Measurements from ENCODE around the gene TTBK1.

Gene TTBK1

DNA sequence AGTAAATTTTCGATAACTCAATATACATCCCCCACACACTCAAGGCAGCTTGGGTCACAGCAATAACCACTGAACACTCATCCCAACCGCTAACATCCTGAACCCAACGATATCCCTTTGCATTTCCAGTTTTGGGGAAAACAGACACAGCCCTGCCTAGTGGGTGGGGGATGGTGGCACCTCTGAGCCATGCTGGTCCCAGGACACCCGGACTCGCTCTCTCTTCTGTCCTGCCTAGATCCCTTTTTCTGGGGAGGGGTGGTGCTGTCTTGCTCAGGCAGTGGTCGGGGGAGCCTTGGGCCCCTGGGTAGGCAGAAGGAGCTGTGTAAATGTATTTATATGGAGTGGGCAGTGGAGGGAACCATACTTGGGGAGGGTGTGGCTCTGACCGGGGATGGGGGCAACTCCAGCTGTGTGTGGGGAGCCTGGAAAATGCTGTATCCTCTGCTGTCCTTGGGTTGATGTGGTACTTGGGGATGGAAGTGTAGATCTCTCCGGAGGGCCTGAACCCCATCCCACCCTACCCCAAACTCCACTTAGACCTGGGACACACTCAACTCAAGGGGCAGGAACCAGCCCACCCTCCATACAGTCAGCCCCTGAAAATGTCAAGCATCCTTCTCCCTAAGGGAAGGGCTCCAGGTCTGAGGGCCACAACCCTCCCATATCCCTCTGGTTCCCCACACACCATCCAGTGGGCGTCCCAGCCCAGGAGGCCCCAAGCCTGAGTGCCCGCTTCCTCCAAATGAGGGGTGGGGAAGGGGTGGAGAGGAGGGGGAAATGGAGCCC, 31.0 kb downstream of the TTBK1 start:
- no peak for DNase-seq

DNA sequence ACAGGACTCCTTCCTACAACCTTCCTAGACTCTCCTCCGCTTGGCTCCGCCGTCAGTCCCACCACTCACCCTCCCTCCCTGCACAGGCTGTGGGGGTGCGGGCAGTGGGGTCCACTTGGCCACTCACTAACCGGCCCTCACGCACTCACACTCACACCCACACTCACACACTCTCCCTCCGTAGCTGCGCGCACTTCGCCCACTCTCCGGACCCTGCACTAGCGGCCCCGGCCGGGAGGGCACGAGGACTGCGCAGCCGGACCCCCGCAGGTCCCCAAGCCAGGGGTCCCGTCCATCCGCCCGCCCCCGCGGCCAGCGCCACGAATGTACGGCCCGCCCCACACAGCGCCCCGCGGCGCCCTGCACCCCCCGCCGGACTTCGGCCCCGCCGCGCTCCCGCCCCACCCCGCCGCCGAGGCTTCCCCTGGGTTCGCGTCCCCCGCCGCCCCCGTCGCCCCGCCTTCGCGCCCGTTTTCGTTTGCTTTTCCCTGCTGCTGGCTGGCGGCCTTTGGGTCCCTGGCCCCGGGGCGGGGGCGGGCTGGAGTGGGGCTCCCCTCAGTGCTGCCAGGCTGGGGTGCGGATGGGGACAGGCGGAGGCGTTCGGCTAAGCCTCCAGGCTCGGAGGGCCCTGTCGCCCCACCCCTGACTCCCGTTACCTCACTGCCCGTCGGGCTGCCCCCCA, 31.8 kb downstream of the TTBK1 start:
- DNase-seq = no peak

DNA sequence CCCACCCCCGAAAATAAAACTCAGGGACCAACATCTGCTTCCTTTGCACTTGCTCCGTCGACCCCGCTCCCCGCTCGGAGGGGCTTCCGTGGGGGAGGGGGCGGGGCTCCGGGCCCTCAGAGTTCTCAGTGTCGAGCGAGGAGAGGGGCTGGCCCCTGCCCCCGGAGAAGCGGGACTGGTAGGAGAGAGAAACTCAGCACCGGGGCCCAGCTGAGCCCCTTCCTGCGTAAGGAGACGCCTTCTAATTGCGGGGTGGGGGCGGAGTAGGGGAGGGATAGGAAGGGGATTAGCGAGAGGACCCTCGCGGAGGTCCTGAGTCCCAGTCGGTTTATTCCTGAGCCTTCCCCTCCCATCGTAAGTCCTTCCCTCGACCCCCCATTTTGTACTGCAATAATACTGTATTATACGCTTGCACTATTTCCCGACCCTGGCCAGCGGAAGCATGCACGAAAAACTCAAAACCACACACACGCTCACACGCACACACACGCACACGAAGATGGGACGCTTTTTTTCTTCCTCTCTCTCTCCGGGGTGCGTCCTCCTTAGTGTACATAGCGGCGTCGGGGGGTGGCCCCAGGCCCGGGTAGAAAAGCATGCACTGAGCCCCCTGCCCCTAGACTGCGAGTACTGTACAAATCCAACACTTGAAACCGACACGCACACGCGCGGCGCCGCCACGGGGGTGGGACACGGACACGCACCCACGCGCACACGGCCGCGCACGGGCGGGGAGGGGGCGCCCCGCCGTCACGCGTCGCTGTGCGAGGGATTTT, 32.7 kb downstream of the TTBK1 start:
- DNase-seq = no peak

DNA sequence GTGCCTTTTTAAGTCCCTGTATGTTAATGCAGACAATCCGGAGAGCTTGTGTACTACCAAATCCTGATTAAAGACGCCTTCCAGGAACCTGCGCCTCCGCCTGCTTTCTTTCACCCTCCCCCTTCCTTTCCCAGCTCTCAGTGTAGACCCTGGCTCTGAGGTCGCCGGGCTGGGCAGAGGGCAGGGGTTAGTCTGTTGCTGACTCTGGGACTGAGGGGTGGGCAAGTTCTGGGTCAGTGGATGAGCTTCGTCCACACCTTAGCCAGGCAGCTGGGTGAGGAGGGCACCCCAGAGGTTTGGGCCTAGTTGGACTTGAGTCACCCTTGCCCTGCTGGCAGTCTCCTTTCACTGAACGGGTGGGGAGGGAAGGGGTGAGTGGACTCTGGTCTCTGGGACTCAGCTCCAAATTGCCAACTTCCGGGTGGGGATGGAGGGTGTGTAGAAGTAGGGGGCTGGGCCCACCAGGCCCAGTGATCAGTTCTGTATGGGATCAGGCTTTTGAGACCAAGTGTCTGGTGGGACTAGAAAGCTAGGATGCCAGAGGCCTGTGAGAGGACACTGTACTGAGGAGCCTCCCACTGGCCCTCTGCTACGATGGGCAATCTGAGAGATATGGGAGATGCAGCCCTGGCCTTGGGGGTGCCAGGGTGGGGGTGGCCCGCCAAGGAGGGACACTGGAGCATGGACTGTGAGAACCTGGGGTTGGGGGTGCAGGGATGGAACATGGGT, 33.5 kb downstream of the TTBK1 start:
- no peak for DNase-seq

DNA sequence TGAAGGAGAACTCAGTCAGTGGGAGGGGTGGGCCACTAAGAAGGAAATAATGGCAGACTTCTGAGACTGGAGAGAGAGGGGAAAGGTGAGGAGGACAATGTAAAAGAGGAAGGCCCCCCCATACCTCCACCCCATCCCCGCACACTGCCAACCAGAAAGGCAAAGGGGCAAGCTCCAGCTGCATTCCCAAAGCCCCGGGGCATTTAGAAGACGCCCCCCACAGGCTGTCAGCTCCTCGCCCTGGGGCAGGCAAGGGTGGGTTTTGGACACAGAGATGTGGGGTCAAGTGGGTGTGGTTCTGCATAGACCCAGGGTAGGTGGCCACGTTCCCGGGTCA, 34.0 kb downstream of the TTBK1 start:
- no peak for DNase-seq

DNA sequence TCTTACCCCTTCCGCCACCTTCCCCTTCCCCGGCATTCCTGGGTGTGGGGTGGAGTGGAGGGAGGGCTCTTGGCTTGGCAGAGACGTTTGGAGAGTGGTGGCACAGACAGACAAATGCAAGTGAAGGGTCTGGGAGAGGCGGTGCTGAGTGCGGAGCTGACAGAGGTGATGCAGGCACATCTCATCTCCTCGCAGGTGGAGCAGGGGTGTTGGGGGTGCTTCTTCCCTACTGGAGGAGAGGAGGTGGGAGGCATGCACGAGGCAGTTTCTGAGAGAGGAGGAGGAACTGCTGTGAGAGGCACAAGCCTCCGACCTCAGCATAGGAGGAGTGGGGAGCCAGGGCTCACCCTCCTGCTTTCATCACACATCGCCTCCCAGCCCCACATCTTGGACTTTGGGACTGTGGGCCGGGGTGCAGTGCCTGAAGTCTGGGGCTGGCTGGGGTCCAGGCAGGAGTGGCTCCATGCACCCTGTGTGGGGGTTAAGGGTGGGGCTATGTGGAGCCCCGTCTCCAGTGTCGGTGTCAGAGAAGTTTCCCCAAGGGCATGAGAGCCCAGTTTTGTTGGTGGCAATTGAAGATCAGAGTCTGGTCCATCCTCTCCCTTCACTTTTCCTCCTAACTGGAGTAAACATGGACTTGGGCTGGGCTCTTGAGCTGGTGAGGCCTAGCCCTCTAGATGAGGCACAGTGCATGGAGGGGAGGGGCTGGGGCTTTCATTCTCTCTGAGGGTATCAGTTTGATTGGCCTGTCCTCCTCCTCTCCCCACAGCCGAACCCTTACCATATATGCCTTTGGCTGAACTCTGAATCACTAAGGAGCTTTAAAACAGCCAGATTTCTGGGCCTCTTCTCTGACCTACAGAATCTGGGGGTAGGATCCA, 34.6 kb downstream of the TTBK1 start:
- DNase-seq = no peak

DNA sequence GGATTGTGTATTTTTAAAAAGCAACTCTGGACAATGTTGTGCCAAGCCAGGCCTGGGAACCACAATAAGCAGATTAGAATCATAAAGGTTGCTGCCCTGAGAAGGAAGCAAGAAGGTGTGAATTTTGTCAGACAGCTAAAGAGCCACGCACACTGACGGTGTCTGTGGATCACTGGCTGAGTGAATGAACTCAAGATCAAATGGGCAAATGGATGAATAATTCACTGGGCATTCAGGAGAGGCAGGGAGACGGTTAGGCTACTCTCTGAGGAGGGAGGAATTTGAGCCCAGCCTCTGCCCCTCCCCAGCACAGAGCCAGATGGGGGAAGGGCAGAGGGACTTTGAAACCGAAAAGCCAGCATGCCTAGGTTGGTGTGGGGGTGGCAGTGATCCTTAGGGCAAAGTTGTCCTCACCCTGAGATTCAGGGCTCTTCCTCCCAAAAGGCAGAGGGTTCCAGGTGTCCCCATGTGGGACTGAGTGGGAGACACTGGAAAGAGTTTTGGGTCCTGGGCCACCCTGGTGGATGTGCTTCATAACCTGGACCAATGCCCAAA, 35.3 kb downstream of the TTBK1 start:
- no peak for DNase-seq

DNA sequence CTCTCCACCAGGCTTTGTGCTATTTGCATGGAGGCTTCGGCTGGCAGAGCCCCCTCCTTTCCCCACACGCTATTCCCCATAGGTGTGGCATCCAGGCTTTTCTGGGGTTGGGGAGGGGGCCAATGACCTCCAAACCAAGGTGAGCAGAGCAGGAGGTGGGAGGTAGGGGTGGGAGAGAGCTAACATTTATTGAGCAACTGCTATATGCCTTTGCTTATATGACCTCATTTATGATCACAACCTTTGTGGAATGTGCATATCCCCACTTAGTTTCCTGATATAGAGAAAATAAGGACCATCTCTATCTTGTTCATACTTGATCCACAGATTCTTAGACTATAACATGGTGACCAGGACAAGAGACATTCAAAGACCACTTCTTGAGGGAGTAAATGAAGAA, 37.0 kb downstream of the TTBK1 start:
- no peak for DNase-seq

DNA sequence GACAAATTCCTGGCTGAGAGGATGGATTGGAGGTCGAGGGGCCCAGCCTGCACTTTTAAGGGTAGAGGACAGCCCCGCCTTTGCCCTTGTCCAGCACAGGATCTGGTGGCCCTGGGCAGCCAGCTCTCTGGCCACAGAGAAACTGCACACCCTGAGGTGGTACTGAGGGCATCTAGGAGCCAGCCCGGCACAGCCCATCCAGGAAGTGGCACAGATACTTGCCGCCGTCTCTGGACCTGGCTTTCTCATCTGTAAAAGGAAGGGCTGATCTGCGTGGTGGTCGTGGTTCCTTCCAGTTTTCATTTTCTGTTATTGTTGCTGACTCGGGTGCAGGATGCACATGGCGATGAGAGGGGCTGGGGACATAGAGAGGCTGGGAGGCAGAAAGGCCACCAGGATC, 38.8 kb downstream of the TTBK1 start:
- no peak for DNase-seq

DNA sequence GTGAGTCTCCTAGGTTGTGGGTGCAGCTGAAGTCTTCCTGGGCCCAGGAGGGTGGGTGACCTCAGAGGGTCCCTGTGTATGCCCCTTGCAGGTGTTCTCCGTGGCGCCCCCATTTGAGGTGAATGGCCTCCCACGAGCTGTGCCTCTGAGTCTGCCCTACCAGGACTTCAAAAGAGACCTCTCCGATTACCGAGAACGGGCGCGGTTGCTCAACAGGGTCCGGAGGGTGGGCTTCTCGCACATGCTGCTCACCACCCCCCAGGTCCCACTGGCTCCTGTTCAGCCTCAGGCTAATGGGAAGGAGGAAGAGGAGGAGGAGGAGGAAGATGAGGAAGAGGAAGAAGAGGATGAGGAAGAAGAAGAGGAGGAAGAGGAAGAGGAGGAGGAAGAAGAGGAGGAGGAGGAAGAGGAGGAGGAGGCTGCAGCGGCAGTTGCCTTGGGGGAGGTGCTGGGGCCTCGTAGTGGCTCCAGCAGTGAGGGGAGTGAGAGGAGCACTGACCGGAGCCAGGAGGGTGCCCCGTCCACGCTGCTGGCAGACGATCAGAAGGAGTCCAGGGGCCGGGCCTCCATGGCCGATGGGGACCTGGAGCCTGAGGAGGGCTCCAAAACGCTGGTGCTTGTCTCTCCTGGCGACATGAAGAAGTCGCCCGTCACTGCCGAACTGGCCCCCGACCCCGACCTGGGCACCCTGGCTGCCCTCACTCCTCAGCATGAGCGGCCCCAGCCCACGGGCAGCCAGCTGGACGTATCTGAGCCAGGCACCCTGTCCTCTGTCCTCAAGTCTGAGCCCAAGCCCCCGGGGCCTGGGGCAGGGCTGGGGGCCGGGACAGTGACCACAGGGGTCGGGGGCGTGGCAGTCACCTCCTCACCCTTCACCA, 39.6 kb downstream of the TTBK1 start:
- DNase-seq = no peak

DNA sequence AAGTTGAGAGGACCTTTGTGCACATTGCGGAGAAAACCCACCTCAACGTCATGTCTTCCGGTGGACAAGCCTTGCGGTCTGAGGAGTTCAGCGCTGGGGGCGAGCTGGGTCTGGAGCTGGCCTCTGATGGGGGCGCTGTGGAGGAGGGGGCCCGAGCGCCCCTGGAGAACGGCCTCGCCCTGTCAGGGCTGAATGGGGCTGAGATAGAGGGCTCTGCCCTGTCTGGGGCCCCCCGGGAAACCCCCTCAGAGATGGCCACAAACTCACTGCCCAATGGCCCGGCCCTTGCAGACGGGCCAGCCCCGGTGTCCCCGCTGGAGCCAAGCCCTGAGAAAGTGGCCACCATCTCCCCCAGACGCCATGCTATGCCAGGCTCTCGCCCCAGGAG, 40.2 kb downstream of the TTBK1 start:
- DNase-seq = no peak

DNA sequence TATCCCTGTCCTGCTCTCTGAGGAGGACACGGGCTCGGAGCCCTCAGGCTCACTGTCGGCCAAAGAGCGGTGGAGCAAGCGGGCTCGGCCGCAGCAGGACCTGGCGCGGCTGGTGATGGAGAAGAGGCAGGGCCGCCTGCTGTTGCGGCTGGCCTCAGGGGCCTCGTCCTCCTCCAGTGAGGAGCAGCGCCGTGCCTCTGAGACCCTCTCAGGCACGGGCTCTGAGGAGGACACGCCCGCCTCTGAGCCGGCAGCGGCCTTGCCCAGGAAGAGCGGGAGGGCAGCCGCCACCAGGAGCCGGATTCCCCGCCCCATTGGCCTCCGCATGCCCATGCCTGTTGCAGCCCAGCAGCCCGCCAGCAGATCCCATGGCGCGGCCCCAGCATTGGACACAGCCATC, 40.6 kb downstream of the TTBK1 start:
- DNase-seq = no peak

DNA sequence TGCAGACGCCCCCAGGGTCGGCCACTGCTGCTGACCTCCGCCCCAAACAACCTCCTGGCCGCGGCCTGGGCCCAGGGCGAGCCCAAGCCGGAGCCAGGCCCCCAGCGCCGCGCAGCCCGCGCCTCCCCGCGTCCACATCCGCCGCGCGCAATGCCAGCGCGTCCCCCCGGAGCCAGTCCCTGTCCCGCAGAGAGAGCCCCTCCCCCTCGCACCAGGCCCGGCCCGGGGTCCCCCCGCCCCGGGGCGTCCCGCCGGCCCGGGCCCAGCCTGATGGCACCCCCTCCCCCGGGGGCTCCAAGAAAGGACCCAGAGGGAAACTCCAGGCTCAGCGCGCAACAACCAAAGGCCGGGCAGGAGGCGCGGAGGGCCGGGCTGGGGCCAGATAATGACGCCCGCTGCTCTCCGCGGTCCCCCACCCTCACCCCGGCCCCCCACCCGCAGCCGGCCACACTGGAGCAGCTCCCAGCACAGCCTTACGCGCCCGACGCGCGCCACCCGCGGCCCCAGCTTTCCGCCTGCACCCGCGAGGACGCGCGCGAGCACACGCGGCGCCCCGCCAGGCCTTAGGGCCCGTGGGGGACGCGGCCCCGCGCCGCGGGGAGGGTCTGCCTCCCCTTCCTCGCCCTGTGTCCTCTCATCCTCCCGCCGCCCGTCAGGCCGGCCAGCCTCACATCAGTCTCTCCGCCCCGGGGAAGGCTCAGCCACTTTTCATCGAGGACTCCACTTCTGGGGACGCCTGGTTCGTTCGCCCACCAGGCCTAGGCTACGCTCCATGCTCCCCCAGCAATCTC, 41.9 kb downstream of the TTBK1 start:
- DNase-seq = no peak

DNA sequence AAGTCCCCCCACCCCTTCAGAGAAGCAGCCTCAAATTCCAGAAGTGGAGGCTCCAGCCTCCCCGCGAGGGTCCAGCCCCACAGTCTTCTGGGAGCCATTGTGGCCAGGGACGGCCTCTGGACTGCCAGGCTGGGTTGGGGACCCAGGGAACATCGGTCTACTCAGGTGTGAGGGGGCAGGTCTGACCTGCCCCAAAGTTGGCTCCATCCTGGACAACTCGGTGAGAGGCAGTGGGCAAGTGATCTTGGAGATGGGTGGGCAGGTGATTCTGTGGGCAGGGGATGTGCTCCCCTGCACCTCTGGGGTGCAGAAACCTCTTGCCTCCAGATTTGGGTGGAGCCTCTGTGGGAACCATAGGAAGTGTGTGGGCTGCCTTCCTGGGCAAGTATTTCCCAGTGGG, 42.6 kb downstream of the TTBK1 start:
- no peak for DNase-seq

DNA sequence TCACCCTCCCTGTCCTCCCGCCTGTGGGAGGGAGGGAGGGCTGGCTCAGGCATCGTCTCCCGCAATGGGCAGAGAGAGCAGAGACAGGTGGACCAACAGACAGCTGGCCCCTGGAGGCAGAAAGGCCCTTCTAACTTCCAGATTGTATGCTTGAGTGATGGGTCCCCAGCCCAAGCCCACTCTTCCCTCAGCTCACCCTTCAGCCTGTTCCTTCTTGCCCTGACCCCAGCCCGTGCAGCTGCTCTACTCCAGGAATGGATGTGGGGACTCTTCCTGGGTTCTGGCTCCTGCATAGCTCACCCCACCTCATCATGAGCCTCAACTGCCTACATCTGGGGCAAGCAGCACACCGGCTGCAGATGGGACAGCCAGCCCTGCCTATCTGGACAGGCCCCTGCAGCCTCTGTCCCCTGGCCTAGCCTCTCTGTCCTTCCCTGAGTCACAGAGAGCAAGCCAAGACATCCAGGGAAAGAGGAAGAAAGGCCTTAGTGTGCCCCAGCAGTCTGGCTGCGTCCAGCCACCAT, 43.2 kb downstream of the TTBK1 start:
- no peak for DNase-seq

DNA sequence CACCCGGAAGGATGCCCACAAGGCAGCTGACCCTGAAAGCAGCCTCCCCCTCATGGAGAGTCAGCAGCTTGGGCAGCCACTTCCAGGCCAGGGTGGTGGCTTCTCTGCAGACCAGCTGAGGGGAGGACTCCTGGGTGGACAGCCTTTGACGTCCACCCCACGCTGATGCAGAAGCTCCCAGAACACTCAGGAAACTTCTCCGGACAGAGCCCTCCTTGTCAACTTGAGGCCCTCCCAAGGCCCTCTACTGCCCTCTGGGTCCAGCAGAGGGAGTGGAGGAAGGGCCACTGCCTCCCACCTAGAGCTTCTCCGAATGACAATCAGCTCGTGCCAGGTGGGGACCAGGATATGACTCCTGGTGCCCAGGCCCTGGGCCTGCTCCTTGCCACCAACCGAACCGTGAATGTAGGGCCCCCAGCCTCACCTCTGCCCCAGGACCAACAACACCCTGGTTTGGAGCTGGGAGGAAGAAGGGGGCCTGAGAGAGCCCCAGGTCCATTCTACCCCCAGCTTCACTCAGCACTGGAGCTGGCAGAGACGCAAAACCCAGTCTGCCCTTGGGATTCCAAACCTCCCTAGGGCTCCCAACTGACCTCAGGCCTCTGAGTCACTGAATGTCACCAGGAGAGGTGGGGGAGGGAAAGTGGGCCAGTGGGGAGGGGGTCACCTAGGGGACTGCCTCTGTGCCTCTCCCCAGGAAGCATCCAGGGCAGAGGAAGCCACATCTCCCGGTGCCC, 43.9 kb downstream of the TTBK1 start:
- no peak for DNase-seq

DNA sequence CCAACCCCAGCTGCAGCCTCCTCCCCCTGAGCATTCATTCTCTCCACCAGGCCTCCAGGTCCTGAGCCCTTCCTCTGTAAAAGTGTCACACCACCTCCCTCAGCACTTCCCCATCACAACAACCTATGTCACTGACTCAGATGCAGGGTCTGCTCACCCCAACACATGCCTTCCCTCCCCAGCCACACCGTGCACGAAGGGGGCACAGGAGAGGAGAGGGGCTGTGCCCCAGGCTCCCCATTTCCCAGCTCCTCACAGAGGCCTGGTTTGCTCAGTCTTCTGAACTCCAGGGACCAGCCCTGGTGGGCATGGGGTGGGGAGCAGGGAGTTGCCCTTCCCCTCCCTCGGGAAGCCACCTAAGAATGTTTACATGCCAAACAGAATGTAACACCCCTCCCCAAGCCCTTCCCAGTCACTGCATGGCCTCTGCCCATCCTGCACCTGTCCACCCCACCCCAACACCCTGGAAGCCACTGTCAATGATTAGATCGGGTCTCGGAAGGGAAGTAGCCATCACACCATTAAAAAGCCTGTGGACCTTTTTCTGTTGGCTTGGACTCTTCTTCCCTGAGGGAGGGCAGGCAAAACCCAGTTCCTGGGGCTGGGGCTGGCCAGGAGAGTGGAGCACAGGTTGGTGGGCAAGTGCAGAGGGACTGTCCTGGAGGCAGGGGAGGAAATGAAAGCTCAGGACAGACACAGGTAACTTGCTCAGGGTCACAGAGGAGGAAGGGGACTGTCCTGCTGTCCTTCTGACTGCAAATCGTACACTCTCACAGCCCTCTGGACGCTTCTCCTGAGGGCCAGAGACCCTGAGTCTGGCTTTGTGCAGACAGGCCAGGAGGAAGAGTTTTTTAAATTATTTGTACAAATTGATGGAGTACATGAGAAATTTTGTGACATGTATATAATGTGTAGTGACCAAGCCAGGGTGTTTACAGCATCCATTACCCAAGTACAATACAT, 44.7 kb downstream of the TTBK1 start:
- no peak for DNase-seq

DNA sequence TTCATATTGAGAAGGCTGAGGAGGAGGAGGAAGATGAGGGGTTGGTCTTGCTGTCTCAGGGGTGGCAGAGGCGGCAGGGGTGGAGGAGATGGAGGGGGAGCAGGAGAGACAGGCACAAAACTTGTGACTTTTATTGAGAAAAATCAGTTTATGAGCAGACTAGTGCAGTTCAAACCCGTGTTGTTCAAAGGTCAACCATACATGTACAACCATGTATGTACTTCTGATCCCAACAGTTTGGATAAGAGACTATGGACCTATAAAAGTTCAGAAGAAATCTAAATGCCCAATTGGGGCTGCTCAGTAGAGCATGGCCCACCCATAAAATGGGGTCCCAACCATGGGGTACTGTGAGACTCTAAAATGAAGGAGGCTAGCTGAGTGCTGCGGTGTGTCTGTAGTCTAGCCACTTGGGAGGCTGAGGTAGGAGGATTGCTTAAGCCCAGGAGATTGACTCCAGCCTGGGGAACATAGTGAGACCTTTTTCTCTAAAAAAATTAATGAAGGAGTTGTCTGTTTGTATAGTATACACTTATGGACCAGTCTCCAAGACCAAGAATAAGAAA, 47.1 kb downstream of the TTBK1 start:
- DNase-seq = no peak

Measured in NCI-H2171 treated with DMSO at 0.1 percent for 48 hours (cell line).